Left ventricle myocardium superior (tissue), 1 donor: ENCODE measurements around the gene CCDC85C. TPM values are rescaled to one million over a fixed set of nuclear protein-coding genes. Genes with fewer than 3 reads are reported as not detected.

ENCODE experiments used
- ATAC-seq: fragments of 200-7000 bp; cut with Tn5 transposase; one replicate; pipeline ENCODE4 v1.9.1; 2020; ENCODE audit warnings: mild to moderate bottlenecking, moderate library complexity
- DNase-seq: peaks from one replicate; pipeline ENCODE4 v3.0.0-alpha.2; 2020
- intact Hi-C: fragments of 100-400 bp; cut with micrococcal nuclease; formaldehyde crosslinking; loops from one replicate; pipeline ENCODE4 v1.11.0; 2022
- total RNA-seq: library from RNA; stranded (reverse); fragmentation: NEBNext Ultra II Directional; extraction: Animal tissue kit (Norgen Biotek cat#: 25700); gene quantifications from one replicate; pipeline ENCODE4 v1.2.1, GENCODE V29; 2021
- donor health status: DM: no; HTN: yes; CAD: no; lungs with severe emphysema.

CCDC85C gene
- total RNA-seq, 1 donor from 2014 or later: 49.3 TPM

DNA sequence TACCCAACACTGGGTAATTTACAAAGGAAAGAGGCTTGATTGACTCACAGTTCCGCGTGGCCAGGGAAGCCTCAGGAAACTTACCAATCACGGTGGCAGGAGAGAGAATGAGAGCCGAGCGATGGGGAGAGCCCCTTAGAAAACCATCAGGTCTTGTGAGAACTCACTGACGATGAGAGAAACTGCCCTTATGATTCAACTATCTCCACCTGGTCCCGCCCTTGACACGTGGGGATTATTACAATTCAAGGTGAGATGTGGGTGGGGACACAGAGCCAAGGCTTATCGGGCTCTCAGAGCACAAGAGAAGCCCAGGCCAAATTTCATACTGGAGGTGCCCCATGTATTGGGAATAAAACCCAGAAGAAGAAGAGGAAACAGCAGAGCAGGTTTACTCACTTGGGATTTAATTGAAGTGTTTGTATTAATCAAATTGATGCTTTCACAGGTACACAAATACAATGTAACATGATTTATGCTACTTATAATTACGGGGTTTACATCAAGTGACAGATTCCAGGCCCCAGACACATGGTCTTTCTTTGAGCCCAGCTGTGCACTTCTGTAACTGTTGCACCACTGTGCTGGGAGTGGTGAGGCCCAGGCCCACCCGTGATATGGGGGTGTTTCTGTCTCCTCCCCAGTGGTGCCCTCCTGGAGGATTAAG, 8.2 kb upstream of the CCDC85C start:
- no peak for DNase-seq
- intact Hi-C loops: loop anchor here (5.0 kb wide), 1 partner anchor 85 kb away; no protein-coding TSS in a partner anchor
- no peak for ATAC-seq

DNA sequence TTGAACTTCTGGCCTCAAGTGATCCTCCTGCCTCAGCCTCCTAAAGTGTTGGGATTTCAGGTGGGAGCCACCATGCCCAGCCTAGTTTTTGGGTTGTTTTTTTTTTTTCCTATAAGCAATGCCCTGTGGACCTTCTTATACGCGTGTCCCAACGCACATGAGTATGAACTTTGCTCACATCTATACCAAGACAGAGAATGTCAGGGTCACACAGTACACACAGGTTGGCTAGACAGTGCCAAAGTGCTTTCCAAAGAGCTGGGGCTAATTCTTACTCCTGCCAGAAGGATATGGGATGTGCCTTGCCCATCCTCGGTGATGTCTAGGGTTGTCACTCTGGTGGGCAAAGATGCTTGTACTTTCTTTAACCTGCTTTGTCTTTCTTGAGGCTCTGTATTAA, 7.6 kb upstream of the CCDC85C start:
- ATAC-seq (no peak), DNase-seq (no peak)
- intact Hi-C loops: loop anchor here (5.0 kb wide), 1 partner anchor 84 kb away; no protein-coding TSS in a partner anchor

DNA sequence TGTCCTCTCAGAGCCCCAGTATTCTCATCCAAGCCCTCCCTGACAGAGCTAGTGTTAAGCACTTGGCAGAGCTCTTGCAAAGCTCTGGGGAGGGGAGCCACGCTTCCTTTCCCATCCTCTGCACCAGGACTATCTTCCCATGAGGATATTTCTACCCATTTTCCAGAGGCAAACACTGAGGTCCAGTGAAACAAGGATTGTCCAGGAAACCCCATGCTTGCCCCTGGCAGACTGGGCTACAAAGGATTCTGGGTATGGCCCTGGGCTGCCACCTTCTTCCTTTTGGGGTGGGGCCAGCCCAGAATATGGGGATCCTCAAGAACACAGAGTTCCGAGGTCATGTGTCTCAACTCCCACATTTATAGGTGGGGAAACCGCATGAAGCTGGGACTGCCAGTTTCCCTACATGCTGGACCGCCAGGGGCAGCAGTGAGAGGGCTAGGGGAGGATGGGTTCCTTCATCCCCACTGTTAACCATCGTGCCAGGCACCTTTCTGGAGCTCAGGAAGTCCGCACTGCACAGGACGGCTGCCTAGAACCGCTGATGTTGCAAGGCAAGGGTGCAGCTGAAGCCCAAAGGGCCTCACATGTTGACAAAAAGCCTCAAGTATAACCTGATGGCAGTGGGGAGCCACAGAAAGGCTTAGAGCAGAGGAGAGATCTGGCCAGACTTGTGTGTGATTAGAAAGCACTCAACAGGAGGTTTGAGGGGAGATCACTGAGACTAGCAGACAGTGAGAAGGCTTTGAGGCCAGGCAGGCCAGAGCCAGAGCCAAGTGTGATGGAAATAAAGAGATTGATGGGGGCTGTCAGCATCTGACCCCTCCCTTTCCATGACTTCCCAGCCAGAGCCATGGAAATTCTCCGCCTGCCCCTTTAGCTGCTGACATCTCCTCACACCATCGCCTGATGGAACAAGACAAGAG, 5.5 kb upstream of the CCDC85C start:
- DNase-seq (peak; percentile 49), ATAC-seq (no peak)
- intact Hi-C loops: loop anchor here (5.0 kb wide), 1 partner anchor 82 kb away; no protein-coding TSS in a partner anchor

DNA sequence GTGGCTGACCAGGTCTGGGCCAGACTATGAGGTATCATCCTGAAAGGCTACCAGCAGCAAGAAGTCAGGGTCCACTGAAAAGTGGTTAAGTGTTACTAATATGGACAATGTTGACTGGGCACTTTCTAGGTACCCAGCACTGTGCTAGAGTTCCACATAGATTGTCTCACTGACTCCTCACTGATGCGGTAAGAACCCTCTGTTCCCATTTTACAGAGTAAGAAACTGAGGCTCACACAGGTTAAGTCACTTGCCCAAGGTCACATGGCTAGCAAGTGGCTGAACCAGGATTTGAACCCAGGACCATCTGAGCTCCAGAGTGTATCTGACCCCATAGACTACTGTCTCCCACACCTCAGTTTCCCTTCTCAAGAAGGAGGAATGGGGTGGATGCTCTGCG, 4.6 kb upstream of the CCDC85C start:
- DNase-seq (no peak), ATAC-seq (no peak)
- intact Hi-C loops: no loop called here

DNA sequence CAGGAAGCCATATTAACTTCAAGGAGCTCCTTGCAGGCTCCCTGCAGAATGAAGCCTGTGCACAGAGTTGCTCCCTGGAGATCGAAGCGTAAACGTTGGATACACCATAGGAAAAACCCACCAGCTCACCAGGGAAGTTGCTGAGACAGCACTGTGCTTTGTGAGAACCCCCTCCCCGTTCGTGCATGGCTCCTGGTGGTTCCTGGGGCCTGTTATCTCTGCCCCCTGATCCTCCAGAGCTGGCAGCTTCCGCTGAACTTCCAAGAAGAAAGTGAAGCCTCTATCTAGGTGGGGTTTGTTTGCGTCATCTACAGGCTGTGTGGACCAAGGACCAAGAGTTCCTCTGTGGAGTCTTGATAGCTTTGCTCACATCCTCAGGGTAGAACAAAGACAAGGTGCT, 2.4 kb upstream of the CCDC85C start:
- DNase-seq (no peak), ATAC-seq (no peak)
- intact Hi-C loops: no loop called here

DNA sequence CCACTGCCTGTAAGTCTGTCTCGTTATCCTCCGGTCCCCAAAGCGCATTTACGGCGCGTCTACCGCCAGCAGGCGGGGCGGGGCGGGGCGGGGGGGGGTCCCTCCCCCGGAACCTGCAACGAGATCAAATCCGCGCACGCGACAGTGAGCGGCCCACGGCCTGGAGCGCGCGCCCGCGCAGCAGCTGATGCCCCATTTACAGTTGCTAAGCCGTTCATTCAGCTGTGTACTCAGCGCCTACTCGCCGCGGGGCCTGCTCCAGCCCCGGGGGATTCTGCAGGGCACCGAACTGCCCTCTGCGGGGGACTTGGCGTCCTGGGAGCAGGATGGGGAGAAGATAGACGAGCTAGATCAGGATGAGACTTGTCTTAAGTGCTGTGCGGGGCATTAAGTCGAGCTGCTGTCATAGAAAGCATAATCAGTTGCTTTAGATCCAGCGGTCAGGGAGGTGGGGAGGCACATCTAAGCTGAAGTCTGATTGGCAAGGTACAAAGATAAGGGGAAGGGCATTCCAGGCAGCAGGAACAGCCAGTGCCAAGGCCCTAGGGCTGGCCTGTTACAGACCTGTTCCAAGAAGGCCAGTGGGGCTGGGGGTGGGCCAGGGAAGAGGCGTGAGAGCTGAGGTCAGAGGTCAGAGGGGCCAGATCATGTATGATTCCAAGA, 1.4 kb upstream of the CCDC85C start:
- peak; percentile 80 for DNase-seq
- intact Hi-C loops: no loop called here
- ATAC-seq: peak; percentile 35

DNA sequence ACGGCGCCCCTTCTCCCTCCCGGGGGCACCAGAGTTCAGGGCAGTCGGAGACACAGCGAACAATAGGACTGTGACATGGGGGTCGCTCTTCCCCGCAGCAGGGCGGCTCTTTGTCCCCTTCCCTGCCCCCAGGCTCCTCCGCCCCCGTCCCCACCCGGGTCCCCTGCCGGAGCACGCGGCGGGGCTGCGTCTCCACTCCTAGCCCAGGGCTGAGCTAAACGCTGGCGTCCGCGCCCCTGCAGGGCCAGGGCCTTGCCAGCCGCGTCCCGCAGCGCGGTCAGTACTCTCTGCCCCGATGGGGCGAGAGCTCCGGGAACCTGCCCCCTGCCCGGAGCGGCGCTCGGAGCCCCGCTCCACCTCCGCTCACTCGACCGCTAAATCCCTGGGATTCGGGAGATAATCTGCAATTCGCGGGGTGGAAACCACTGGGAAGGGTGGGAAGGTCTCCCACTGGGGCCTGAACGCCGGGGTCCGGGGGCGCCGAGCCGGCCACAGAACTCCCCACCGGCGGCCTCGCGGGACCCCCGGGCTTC, 825 bp upstream of the CCDC85C start:
- DNase-seq (peak; percentile 64), ATAC-seq (peak; percentile 43)
- intact Hi-C loops: no loop called here

DNA sequence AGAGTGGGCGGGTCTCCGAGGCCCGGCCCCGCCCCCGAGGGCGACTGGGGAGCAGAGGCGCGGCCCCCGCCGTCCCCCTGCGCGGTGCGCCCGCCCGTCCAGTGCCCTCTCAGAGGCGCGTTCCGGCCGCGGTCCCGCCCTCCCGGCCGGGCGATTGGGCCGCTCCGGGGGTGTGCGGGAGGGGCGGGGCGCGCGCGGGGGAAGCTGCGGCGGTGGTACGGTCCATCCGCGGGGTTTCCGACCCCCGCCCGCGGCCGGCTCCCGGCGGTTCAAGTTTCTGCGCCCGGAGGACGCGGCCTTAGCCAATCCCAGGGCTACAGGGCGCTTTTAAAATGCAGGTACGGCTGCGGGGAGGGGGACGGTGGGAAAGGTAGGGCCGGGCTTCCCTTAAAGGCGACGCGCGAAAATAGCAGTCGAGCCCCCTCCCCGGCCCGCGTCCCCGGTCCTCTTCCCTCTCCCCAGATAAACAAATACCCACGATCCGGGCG, 315 bp upstream of the CCDC85C start:
- DNase-seq (peak; percentile 97), ATAC-seq (peak; percentile 93)
- intact Hi-C loops: no loop called here

DNA sequence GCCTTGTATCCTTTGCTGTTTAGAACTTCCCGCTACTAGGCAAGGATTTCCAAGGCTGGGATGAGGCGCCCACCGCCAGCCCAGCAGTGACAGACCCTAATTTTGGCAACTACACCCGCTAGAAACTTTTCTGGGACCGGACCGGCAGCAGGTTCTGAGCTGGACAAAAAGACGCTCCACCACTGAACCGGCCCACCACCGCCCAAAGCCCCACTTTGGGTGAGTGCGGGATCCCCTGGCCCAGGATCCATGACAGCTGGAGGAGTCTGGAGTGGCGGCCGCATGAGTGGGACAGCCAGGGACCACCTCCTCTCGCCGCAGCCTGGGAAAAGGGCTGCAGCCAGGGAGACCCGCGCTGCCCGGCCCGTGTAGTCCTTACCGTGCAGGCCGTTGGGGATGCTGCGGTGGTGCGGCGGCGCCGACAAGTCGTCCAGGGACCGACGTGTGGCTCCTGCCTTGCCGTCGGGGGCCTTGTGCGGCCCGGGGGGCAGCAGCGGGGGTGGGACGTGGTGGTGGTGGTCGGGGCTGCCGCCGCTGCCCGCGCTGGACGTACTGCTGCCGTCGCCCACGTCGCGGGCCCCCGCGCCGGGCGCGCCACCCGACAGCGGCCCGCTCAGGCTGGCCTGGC, 1.1 kb downstream of the CCDC85C start:
- no peak for ATAC-seq
- DNase-seq: no peak
- intact Hi-C loops: no loop called here

DNA sequence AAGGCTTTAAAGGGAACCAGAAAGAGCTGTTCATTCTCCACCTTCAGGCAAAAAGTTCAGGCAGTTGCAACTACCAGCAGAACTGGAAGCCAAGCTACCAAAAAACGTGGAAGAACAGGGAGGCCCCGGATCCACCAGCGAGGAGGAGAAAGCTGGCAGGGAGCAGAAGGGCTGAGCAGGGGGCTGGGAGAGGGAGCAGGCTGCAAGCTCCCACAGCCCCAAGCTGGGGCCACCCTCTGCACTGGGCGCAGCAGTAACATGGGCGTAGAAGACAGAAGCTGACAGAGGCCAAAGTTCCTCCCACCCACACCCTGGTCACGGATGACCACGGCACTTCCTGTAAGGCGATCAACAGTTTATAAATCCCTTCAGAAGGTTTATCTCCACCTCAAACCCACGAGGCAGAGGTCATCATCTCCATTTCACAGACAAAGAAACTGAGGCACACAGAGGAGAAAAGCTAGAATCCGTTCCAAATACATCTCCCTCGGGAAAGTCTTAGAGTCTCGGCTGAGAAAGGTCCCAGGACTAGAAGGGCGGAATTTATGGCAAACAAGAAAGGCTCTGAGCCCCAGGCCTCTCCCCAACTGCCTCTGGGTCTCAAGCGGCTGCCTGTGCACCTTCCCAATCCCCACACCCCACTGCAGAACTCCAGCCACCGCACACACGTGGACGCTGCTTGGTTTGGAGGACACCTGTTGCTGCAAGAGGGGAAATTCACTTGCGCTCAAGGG, 1.8 kb downstream of the CCDC85C start:
- no peak for ATAC-seq
- intact Hi-C loops: no loop called here
- no peak for DNase-seq

DNA sequence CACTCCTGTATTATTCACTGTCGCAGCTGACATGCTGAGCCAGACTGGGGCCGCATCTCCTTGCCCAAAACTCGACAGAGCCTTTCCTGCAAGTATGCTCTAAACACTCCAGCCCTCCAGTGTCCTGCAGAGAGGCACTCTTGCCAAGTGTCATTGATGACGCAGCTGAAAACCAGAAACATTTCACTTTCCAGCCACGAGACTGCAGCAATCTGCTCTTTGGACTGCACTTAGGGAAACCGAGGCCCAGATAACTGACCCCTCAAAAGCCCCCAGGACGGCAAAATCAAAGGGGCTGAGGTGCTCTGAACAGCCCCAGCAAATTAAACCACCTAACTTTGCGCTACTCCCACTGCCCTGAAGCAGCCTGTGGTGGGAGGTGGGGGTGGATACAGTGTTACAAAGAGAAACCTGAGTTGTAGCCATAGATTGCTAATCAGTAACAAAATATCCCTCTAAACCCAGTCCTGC, 2.6 kb downstream of the CCDC85C start:
- DNase-seq: no peak
- intact Hi-C loops: no loop called here
- ATAC-seq: no peak

DNA sequence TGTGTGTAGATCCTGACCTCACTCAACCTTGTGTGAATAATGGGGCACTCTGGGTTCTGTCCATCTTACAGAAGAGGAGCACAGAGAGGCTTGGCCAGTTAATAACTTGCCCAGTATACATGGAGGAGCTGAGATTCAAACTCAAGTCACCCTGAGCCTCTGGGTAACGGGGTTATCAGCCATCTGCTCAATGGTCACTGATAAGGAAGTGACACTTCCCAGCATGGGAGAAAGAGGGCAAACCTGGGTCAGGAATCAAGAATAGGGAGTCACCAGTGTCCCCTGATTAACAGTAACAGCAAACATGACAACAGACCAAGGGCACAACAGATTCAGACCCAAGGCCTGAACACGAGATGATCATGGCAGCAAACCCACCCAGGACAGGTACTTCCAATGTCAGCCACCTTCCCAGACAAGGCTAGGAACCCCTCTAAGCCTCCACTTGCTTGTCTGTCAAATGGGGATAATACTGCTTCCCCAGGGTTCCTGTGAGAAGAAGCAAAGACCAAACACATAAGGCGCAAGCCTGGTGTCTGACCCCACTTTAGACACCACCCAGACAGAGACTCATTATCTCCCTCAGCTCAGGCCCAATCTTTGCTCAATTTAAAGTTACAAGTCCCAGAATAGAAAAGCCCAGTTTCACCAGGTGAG, 3.6 kb downstream of the CCDC85C start:
- intact Hi-C loops: no loop called here
- DNase-seq (no peak), ATAC-seq (no peak)

DNA sequence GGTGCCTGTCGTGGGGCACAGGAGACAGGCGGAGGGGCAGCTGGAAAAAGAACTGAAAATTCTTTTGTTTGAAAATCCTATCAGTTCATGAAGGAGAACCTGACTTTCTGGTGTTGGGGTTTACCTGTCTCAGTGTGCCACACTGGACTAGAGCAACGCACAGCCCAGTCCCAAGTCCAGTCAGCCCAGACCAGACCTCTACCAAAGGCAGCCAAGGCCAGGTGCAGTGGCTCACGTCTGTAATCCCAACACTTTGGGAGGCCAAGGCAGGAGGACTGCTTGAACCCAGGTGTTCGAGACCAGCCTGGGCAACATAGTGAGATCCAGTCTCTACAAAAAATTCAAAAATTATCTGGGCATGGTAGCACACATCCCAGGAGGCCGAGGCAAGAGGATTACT, 4.6 kb downstream of the CCDC85C start:
- DNase-seq: no peak
- ATAC-seq: no peak
- intact Hi-C loops: no loop called here

DNA sequence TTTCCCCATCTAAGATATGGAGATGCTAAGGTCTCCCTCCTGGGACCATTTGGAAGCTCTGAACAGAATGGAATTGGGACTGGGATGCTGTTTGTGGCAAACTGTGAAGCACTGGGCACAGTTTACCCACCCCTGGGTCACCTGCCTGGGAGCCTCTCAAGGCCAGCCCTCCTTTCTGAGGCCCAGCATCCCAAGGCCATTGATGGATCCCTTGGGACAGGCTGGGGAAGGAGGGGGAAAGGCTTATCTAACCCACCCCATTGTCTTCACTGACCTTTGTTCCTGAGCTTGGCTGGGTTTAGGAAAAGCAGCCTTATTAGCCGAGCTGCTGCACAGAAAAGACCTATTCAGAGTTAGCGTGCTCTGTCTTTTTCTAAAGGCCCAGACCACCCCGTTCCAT, 5.2 kb downstream of the CCDC85C start:
- ATAC-seq: no peak
- no peak for DNase-seq
- intact Hi-C loops: no loop called here

DNA sequence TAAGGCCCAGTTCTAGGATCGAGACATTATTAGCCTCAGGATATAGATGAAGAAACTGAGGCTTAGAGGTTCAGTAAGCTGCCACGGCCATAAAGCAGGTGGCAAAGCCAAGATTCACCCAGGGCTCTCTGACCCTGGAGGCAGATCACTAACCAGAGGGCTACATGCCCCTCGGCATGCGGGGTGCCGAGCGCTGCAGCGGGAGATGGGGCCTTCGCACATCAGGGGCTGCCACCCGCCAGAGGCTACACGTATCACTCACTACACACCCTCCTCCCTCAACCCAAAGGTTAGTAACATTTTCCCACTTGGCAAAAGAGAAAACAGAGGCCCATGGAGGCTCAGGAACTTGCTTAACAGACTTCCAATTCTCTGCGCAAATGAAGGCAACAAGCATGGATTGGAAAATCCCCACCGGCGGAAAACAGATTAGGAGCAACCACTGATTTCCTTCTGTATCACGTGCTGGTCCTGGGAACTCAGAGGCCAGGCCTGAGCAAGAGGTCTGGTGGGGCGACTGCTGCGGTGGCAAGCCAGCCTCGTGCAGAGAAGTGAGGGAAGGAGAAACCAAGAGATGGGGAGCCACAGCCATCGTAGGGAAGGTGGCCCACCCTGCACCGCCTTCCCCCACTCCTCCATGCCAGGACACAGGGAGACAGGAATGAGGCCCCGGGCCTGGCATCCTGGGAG, 6.0 kb downstream of the CCDC85C start:
- ATAC-seq (peak; percentile 11), DNase-seq (no peak)
- intact Hi-C loops: no loop called here

DNA sequence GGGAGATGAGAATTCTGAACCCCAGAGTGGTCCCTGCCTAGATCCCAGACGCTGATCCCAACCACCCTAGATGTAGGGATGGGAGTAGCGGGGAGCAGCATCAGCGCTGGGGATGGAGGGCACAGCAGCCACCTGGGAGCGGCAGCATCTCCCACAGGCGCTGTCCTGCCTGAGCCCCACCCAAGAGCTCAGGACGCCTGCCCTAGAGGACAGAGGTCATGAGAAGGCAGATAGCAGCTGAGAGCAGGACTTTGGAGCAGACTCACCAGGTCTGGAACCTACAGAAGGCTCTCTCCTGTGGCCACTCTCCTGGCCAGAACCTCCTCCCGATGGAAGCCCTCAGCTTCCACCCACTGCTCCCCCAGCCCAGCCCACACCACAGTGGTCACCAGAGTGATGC, 7.2 kb downstream of the CCDC85C start:
- DNase-seq: no peak
- no peak for ATAC-seq
- intact Hi-C loops: no loop called here

DNA sequence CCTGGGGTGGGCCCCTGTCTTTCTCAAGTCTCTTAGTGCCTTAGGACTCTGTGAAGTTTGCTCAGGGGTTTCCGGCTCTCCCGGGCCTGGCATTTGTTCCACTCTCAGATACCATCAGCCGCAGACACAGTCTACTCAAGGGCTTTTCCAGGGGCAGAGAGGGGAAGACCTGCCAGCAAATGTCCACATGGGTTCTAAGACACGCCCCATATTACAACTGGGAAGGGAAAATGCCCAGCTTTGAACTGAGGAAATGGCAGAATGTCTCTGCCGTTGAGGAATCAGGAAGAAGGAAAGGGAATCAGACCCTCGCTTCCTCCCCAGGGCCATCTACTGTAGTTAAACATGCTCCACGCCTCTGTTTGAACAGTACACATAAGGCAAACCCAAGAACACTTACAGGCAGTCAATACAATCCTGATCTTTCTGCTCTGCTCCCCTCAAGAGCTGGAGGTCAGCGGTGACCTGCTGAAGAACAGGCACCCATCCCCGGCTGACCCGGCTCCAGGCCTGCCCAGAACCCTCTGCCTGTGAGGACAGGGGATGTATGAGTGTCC, 7.9 kb downstream of the CCDC85C start:
- DNase-seq (no peak), ATAC-seq (peak; percentile 81)
- intact Hi-C loops: no loop called here
